Measurements from ENCODE around the gene ATP2A3.
"Not testable (repeated sequence)": the region's sequence is repeated elsewhere in the genome, so short reads cannot be mapped to it uniquely, and the experiment has no call there.

Gene ATP2A3

GRCh38 chr17:3949418-3949817 lies 14.8 kb downstream of the ATP2A3 start:
- Histone ChIP-seq H3K4me1 (ENCODE audit: control insufficient read depth, insufficient read depth, low read length) (peaks cover 1% of the 10 kb centered on the region), H3K36me3 (ENCODE audit: control insufficient read depth, insufficient read depth, low read length) (peaks cover 7% of the 10 kb centered on the region), H3K4me3 (ENCODE audit: low read depth, low read length) (no peak overlapping the region), H3K27me3 (ENCODE audit: control insufficient read depth, insufficient read depth, low read length) (no peaks in the 10 kb centered on the region), H3K9me3 (ENCODE audit: control insufficient read depth, insufficient read depth, low read length) (no peaks in the 10 kb centered on the region), H3K9ac (ENCODE audit: low read depth, low read length) (no peak overlapping the region)

GRCh38 chr17:3948551-3948950 lies 15.7 kb downstream of the ATP2A3 start:
- not testable (repeated sequence) for H3K36me3 ChIP-seq (ENCODE audit: control insufficient read depth, insufficient read depth, low read length); H3K27me3 ChIP-seq (ENCODE audit: control insufficient read depth, insufficient read depth, low read length); H3K4me1 ChIP-seq (ENCODE audit: control insufficient read depth, insufficient read depth, low read length); H3K4me3 ChIP-seq (ENCODE audit: low read depth, low read length); H3K9me3 ChIP-seq (ENCODE audit: control insufficient read depth, insufficient read depth, low read length); H3K9ac ChIP-seq (ENCODE audit: low read depth, low read length)

- no peaks in the 10 kb centered on the region for H3K9me3 ChIP-seq (ENCODE audit: control insufficient read depth, insufficient read depth, low read length)
- H3K4me1 ChIP-seq (ENCODE audit: control insufficient read depth, insufficient read depth, low read length), result peaks cover 2% of the 10 kb centered on the region
- H3K9ac ChIP-seq (ENCODE audit: low read depth, low read length), result no peak overlapping the region
- H3K4me3 ChIP-seq (ENCODE audit: low read depth, low read length), result no peak overlapping the region
- no peaks in the 10 kb centered on the region for H3K27me3 ChIP-seq (ENCODE audit: control insufficient read depth, insufficient read depth, low read length)
- H3K36me3 ChIP-seq (ENCODE audit: control insufficient read depth, insufficient read depth, low read length), result peaks cover 15% of the 10 kb centered on the region
Measured at GRCh38 chr17:3947318-3947810, 16.9 kb downstream of the ATP2A3 start.

GRCh38 chr17:3946711-3947235 lies 17.5 kb downstream of the ATP2A3 start:
- no peak overlapping the region for H3K4me3 ChIP-seq (ENCODE audit: low read depth, low read length)
- H3K9me3 ChIP-seq (ENCODE audit: control insufficient read depth, insufficient read depth, low read length), result no peaks in the 10 kb centered on the region
- no peaks in the 10 kb centered on the region for H3K27me3 ChIP-seq (ENCODE audit: control insufficient read depth, insufficient read depth, low read length)
- peaks cover 2% of the 10 kb centered on the region for H3K4me1 ChIP-seq (ENCODE audit: control insufficient read depth, insufficient read depth, low read length)
- peaks cover 15% of the 10 kb centered on the region for H3K36me3 ChIP-seq (ENCODE audit: control insufficient read depth, insufficient read depth, low read length)
- H3K9ac ChIP-seq (ENCODE audit: low read depth, low read length), result no peak overlapping the region

- H3K4me3 ChIP-seq (ENCODE audit: low read depth, low read length), result peak overlapping the region; percentile 53
- peaks cover 2% of the 10 kb centered on the region for H3K4me1 ChIP-seq (ENCODE audit: control insufficient read depth, insufficient read depth, low read length)
- peaks cover 19% of the 10 kb centered on the region for H3K36me3 ChIP-seq (ENCODE audit: control insufficient read depth, insufficient read depth, low read length)
- no peaks in the 10 kb centered on the region for H3K9me3 ChIP-seq (ENCODE audit: control insufficient read depth, insufficient read depth, low read length)
- H3K27me3 ChIP-seq (ENCODE audit: control insufficient read depth, insufficient read depth, low read length), result no peaks in the 10 kb centered on the region
- no peak overlapping the region for H3K9ac ChIP-seq (ENCODE audit: low read depth, low read length)
Measured at GRCh38 chr17:3944485-3945388, 19.5 kb downstream of the ATP2A3 start.

GRCh38 chr17:3943240-3943891 lies 20.9 kb downstream of the ATP2A3 start:
- H3K4me1 ChIP-seq (ENCODE audit: control insufficient read depth, insufficient read depth, low read length), result peaks cover 2% of the 10 kb centered on the region
- H3K27me3 ChIP-seq (ENCODE audit: control insufficient read depth, insufficient read depth, low read length), result no peaks in the 10 kb centered on the region
- no peak overlapping the region for H3K4me3 ChIP-seq (ENCODE audit: low read depth, low read length)
- H3K36me3 ChIP-seq (ENCODE audit: control insufficient read depth, insufficient read depth, low read length), result peaks cover 14% of the 10 kb centered on the region
- H3K9ac ChIP-seq (ENCODE audit: low read depth, low read length), result no peak overlapping the region
- no peaks in the 10 kb centered on the region for H3K9me3 ChIP-seq (ENCODE audit: control insufficient read depth, insufficient read depth, low read length)

- H3K36me3 ChIP-seq (ENCODE audit: control insufficient read depth, insufficient read depth, low read length), result peaks cover 27% of the 10 kb centered on the region
- H3K4me3 ChIP-seq (ENCODE audit: low read depth, low read length), result no peak overlapping the region
- no peaks in the 10 kb centered on the region for H3K9me3 ChIP-seq (ENCODE audit: control insufficient read depth, insufficient read depth, low read length)
- no peaks in the 10 kb centered on the region for H3K27me3 ChIP-seq (ENCODE audit: control insufficient read depth, insufficient read depth, low read length)
- no peak overlapping the region for H3K9ac ChIP-seq (ENCODE audit: low read depth, low read length)
- peaks cover 2% of the 10 kb centered on the region for H3K4me1 ChIP-seq (ENCODE audit: control insufficient read depth, insufficient read depth, low read length)
Measured at GRCh38 chr17:3940965-3941698, 23.1 kb downstream of the ATP2A3 start.

- Histone ChIP-seq H3K36me3 (ENCODE audit: control insufficient read depth, insufficient read depth, low read length) (peaks cover 21% of the 10 kb centered on the region), H3K9me3 (ENCODE audit: control insufficient read depth, insufficient read depth, low read length) (no peaks in the 10 kb centered on the region), H3K27me3 (ENCODE audit: control insufficient read depth, insufficient read depth, low read length) (no peaks in the 10 kb centered on the region), H3K4me1 (ENCODE audit: control insufficient read depth, insufficient read depth, low read length) (no peaks in the 10 kb centered on the region), H3K4me3 (ENCODE audit: low read depth, low read length) (no peak overlapping the region), H3K9ac (ENCODE audit: low read depth, low read length) (no peak overlapping the region)
Measured at GRCh38 chr17:3937359-3937758, 26.9 kb downstream of the ATP2A3 start.

GRCh38 chr17:3935825-3936355 lies 28.3 kb downstream of the ATP2A3 start:
- no peaks in the 10 kb centered on the region for H3K27me3 ChIP-seq (ENCODE audit: control insufficient read depth, insufficient read depth, low read length)
- no peak overlapping the region for H3K4me3 ChIP-seq (ENCODE audit: low read depth, low read length)
- H3K4me1 ChIP-seq (ENCODE audit: control insufficient read depth, insufficient read depth, low read length), result no peaks in the 10 kb centered on the region
- peaks cover 16% of the 10 kb centered on the region for H3K36me3 ChIP-seq (ENCODE audit: control insufficient read depth, insufficient read depth, low read length)
- H3K9me3 ChIP-seq (ENCODE audit: control insufficient read depth, insufficient read depth, low read length), result no peaks in the 10 kb centered on the region
- H3K9ac ChIP-seq (ENCODE audit: low read depth, low read length), result no peak overlapping the region

GRCh38 chr17:3935140-3935542 lies 29.1 kb downstream of the ATP2A3 start:
- Histone ChIP-seq H3K4me1 (ENCODE audit: control insufficient read depth, insufficient read depth, low read length) (no peaks in the 10 kb centered on the region), H3K36me3 (ENCODE audit: control insufficient read depth, insufficient read depth, low read length) (peaks cover 15% of the 10 kb centered on the region), H3K9ac (ENCODE audit: low read depth, low read length) (no peak overlapping the region), H3K27me3 (ENCODE audit: control insufficient read depth, insufficient read depth, low read length) (no peaks in the 10 kb centered on the region), H3K9me3 (ENCODE audit: control insufficient read depth, insufficient read depth, low read length) (no peaks in the 10 kb centered on the region), H3K4me3 (ENCODE audit: low read depth, low read length) (no peak overlapping the region)

- Histone ChIP-seq H3K4me1 (ENCODE audit: control insufficient read depth, insufficient read depth, low read length) (no peaks in the 10 kb centered on the region), H3K9ac (ENCODE audit: low read depth, low read length) (no peak overlapping the region), H3K36me3 (ENCODE audit: control insufficient read depth, insufficient read depth, low read length) (peaks cover 10% of the 10 kb centered on the region)
Measured at GRCh38 chr17:3929764-3930163, 34.5 kb downstream of the ATP2A3 start.

More at GRCh38 chr17:3929764-3930163, 34.5 kb downstream of the ATP2A3 start:
- Histone ChIP-seq H3K27me3 (ENCODE audit: control insufficient read depth, insufficient read depth, low read length) (no peaks in the 10 kb centered on the region), H3K4me3 (ENCODE audit: low read depth, low read length) (no peak overlapping the region), H3K9me3 (ENCODE audit: control insufficient read depth, insufficient read depth, low read length) (no peaks in the 10 kb centered on the region)

All from iPS-15b (cell line).